Measurements from ENCODE around the gene TMBIM1.

Gene TMBIM1

DNA sequence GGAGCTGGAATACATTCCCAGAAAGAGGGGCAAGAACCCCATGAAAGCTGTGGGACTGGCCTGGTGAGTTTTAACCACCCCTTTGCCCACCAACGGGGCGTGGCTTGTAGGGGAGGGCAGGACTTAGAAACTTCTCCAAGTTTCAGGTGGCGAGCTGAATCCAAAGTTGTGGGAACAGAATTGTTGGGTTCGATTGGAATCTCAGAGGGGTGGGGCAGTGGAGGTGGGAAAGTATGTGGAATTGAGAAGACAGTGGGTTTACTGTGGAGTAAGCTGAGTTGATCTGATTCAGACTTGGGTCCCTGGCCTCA, 20.9 kb downstream of the TMBIM1 start:
- no peak for DNase-seq

DNA sequence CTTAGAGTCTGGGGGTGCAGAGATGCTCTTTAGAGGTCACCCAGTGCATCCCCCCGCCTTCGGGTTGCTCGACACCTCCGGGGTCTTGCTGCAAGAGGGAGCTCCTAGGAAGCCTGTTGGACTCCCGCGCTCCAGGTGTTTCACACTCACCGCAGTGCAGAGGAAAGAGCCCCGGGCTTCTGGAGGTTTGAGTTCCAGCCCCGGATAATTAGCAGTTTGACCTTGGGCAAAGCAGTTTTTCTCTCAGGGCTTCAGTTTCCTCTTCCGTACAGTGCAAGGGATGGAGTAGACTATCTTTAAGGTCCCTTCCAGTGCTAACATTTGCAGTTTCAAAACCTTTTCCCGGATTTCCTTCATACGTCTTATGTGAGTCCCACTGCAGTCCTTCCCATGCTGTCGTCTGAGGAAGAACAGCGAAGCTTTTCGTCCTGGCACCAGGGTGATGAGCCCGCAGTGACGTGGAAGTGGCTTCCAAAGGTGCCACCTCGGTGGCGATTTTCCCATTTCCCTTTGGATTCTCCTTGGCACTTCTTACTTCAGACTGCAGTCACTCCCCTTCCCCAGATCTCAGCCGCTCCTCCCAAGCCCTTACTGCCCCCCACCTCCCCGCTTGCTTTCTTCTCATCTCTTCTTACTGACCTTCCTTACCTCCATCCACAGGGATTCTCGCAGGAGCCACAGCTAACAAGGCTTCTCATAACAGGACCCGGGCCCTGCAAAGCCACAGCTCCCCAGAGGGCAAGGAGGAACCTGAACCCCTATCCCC, 21.4 kb downstream of the TMBIM1 start:
- DNase-seq = no peak

DNA sequence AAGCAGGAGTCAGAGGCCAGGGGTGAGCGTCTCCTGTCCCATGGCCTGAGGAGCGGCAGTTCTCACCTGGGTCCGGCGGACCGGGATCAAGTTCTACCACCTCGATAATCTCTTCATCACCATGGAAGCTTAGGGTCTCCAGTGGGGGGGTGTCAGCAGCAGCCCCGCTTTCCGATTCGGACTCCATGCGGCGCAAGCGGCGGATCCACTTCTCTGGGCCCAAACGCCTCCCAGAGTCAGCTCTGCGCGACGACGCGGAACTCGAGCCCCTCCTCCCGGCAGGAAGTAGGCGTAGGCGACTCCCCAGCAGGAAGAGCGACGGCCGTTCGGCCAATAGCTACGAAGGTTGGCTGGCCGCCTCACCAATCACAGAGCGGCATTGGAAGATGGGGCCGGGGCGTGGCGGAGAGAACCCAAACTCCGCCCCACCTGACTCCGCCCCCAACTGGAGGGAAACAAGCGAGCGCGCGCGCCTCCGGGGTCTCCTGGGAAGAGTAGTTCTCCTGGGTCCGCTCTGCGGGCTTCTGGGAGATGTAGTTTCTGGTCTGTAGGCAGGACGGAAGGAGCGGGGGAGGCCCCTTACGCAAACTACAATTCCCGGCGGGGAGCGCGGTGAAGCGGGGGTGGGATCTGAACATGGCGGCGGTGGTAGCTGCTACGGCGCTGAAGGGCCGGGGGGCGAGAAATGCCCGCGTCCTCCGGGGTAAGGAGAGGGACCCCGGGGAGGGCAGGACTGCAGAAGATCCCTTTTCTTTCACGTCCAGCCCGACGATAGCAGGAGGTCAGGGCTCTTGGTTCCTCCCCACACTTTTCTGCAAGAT, 22.2 kb downstream of the TMBIM1 start, which contains the start of the genes AAMP and PNKD:
TSS of gene AAMP (minus strand) at position 238 of the 821 bp plus-strand sequence. CDS start at position 187, 51 bp downstream.
TSS of gene PNKD (plus strand) at position 620 of the 821 bp plus-strand sequence. CDS start at position 637, 17 bp downstream.
- peak; percentile 100 for DNase-seq

DNA sequence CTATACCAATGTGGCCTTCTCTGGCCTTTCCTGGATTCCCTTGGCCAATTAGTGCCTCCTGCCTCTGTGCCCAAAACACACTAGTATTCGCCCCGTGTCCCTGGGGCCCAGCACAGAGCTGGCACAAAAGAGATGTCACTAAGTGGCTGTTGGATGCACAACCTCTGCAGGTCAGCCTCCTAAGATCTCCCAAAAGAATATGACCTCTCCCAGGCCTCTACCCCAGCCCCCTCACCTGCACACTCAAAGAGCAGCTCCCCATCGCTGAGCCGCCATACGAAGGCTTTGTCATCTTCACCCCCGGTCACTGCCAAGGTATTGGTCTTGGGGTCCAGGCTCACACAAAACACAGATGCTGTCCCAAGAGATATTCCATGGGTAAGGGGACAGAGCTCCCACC, 25.0 kb downstream of the TMBIM1 start:
- DNase-seq = no peak

DNA sequence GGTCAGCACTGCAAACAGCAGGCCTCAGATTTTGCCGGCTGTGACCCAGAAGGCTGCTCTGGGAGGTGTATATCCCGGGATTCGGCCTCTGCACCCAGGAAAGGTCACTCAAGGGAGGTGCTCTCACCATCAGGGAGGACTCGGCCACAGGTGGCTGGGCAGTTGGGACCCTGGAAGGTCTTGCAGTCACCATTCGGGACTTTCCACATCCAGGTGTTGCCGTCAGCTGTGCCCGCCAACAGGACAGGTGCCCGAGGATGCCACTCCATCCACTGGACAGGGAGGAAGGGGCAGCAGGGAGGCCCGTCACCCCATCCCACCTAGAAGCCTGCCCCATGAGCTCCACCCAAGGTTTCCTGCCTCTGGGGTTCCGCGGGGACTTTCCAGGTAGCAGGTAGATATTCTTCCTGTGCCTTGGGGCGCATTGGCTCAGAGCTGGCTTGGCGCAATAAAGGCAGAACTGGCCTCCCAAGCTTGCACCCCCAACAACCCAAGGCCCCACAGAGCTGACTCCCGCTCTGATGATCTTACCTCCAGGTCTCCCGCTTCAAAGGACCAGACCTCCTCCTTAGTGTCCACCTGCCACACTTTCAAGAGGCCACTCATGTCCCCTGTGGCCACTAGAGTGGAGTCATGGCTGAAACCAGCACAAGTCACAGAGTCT, 25.9 kb downstream of the TMBIM1 start:
- no peak for DNase-seq

DNA sequence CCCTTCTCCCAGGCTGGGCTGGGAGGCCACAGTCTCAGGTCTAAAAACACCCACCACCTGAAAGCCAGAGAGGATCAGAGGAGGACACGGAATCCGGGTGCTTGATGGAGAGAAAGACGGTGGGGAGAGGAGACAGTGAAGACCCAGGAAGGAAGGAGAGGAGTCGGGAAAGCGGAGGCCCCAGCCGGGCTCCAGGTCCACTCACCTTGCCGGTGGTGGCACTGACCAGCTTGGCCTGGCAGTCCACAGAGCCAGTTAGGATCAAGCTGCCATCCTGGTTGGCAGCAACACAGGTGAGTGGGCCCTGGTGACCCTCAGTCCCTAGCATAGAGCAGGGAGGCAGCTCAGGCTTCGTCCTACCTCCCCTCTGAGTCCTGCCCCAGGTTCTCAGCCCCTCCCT, 26.7 kb downstream of the TMBIM1 start:
- DNase-seq = no peak

DNA sequence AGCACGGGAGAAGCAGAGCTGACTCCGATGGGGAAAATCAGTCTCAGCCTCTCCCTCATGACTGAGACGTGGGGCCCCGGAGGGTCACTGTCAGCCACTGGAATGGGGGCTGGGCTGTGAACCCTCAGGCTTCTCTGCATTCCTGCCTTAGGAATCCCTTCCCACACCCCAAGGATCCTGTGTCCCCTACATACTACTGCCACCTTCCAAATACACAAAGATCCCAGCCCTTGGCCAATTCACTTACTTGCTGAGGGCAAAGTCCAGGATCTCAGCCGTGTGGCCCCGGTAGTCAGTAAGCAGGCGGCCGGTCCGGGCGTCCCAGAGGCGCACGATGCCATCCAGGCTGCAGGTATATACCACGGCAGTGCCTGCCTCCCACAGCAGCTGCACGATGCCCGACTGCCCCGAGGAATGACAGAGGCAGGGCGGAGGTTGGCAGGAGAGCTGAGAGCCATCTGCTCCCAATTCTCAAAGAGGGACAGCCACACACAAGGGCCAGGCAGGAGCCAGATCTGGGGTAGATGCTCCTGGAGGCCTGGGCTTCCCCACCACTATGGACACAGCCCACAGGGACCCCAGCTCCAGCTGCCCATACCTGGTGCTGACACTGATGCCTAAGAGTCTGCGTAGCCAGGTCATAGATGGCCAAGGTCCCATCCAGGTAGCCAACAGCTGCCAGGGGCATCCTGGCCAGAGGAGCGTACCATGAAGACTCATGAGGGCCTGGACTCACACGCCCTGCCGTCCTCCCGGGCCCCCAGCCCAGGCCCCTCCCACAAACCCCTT, 27.3 kb downstream of the TMBIM1 start:
- no peak for DNase-seq

- DNase-seq = no peak
Measured at GRCh38 chr2:218263817-218264641, 28.3 kb downstream of the TMBIM1 start.

GRCh38 chr2:218262631-218263586, 29.4 kb downstream of the TMBIM1 start:
- DNase-seq = no peak

GRCh38 chr2:218262237-218262600, 30.1 kb downstream of the TMBIM1 start:
- DNase-seq = no peak

- DNase-seq = no peak
Measured at GRCh38 chr2:218261423-218262236, 30.7 kb downstream of the TMBIM1 start.

DNA sequence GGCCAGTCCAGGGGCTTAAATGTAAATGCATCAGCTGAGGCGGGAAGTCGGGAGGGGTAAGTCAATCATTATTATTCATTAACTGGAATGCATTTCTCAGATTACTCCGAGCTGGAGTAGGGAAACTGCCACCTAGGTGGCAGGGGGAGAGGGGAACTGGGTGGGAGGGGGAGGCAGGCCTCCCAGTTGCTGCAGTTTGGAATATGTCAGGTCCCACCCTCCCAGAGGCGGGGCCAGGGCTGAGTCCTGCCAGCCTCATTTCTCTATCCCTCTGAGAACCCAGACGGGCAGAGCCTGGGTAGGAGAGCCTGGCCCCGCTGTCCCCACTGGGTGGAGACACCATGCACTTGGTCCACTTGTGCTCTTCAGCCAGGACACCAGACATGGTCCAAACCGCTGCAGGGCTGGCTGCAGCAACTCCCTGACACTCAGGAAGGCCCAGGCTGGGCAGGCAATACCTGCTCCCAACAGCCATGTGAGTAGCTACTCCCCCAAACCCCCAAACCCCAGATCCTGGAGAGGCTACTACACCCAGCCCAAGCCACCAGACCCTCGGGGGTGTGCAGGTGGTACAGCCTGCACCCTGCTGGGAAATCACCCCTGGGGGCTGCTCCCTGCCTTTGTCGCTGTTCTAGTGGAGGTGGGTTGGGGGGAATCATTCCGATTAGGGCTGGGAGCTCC, 31.4 kb downstream of the TMBIM1 start, which contains the start of gene GPBAR1:
TSS of gene GPBAR1 (plus strand) at position 274 of the 681 bp plus-strand sequence. CDS start 1,710 bp downstream, outside the sequence.
- no peak for DNase-seq

DNA sequence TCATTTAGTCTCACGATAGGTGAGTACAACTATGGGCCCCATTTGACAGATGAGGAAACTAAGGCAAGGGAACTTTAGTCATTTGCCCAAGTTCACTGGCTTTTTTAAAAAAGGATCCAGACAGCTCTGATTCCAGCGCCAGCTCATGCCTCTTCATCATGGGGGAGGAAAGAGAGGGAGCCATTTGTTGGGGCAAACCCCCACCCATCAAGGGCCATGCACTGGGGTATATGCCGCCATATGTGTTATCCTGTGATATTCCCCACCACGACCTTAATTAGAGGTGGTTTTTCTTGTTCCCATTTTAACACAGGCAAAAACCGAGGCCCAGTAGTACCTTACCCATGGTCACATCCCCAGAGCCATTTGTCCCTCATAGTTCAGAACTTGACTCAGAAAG, 32.1 kb downstream of the TMBIM1 start:
- no peak for DNase-seq

DNA sequence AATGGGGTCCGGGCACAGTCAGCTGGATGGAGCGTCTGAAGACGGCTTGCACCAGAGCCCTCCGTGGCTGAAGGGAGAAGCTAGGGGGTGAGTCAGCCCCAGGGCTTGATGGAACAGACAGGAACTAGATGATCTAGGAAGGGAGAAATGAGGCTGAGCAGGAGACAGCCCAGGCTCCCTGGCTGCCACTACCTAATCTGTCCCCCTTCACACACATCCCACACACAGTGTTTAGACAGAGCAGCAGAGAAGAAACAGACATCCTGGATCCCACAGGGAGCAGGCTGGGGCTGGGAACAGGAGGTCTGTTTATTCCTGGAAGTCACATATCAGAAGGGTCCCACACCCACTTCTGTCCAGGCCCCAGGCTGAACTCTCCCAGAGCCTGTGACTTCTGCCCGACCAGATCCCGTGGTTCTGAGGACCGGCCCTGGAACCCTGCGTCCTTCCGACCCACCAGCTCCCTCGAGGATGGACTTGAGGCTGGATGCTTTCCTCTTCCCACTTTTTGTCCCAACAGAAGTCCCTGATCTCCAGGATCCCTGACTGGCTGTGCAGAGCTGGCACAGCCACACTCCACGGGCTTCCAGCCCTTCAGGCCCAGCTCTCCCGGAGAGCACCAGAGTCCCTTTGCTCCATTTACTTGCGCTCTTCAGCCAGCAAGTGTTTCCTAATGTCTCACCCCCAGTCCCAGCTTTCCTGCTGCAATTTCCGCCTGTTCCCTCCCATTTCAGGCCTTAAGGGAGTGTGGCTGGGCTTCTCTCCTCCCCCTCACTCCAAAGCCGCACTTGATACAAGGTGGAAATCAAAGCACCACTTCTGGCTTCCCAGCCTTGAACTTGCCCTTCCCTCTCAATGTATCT, 33.0 kb downstream of the TMBIM1 start:
- DNase-seq = peak; percentile 69

DNA sequence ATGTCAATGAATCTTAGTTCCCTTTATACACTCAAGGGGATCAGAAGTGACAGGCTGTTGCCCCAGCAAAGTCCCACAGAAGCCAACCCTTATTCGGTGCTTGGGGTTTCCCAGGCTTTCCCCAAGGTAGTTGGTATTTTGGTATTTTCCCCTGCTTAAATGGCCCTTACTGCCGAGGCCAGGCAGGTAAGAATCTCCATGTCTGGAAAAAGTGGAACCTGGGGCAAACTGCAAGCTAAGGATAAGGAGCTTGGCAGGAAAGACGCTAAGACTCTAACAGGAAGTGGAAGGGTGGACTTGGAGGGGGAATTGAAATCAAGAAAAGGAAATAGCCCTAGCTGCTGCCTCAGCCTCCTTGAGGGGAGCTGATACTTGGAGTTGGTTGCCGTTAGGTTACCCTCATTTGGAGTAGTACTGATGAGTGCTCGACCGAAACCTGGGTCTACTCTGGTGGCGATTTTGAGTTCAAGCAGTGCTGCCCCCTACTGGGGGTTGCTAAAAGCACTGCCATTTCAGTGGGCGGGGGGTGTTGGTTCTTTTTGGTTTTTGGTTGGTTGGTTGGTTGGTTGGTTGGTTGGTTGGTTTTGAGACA, 34.8 kb downstream of the TMBIM1 start:
- peak; percentile 15 for DNase-seq

GRCh38 chr2:218256612-218257350, 35.5 kb downstream of the TMBIM1 start:
- DNase-seq = no peak

DNA sequence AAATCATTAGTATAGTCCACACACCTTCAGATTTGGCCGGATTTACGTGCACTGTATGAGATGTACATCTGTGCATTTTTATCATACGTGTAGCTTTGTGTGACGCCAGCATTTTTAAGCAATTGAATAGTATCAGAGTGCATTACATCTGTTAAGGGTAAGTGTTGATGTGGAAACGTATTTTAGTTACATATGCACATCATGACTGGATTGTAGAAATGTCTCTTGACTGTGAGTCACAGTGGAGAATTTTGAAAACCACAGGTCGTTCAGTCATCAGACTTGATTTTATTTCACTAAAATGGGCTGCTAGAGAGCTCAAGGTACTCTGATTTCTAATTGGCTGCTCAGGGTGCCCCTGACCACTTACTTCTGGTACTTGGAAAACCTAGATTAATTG, 36.9 kb downstream of the TMBIM1 start:
- peak; percentile 47 for DNase-seq

Data from fibroblast of skin of right quadriceps (primary cell).